Measurements from ENCODE around the gene GEMIN2.

DNA sequence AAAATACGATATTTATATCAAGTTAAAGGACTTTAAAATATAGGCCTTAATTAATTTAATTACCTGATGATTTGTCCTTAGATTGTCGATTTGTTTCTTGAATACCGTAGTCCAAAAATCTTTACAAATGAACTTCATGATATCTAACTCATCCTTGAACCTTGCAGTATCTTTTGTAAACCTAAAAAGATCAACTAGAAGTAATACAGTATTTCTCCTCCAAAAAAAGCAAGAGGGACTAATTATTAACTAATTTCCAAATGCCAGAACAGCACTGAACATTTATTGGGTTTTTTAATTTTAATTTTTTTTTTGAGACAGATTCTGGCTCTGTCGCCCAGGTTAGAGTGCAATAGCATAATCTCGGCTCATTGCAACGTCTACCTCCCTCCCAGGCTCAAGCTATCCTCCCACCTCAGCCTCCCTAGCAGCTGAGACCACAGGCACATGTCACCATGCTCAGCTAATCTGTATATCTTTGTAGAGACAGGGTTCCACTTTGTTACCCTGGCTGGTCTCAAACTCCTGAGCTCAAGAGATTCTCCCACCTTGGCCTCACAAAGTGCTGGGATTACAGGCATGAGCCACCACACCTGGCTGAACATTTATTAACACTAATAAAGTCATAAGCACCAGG, 44.2 kb downstream of the GEMIN2 start:
- TF ChIP-seq POLR2AphosphoS5 (IDR thresholded peaks at IDR 0.05) (no peak), POLR2A (IDR thresholded peaks at IDR 0.05) (no peak), EP300 (IDR thresholded peaks at IDR 0.05) (no peak)
- TF ChIP-seq, protein P1, sequence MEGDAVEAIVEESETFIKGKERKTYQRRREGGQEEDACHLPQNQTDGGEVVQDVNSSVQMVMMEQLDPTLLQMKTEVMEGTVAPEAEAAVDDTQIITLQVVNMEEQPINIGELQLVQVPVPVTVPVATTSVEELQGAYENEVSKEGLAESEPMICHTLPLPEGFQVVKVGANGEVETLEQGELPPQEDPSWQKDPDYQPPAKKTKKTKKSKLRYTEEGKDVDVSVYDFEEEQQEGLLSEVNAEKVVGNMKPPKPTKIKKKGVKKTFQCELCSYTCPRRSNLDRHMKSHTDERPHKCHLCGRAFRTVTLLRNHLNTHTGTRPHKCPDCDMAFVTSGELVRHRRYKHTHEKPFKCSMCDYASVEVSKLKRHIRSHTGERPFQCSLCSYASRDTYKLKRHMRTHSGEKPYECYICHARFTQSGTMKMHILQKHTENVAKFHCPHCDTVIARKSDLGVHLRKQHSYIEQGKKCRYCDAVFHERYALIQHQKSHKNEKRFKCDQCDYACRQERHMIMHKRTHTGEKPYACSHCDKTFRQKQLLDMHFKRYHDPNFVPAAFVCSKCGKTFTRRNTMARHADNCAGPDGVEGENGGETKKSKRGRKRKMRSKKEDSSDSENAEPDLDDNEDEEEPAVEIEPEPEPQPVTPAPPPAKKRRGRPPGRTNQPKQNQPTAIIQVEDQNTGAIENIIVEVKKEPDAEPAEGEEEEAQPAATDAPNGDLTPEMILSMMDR (IDR thresholded peaks at IDR 0.05): no peak

Measured in suprapubic skin (tissue), 4 donors.